Neural crest cell (in vitro differentiated cells): ENCODE data around the gene VIM. TPM values are rescaled to one million over a fixed set of nuclear protein-coding genes. Genes with fewer than 3 reads are reported as not detected.
A peak's percentile ranks its signal among the peaks of the same experiment; 100 is the strongest.

ENCODE experiments used
- DNase-seq: peaks from one replicate; pipeline ENCODE4 v3.0.0; 2021; ENCODE audit warnings: low read depth, mixed read lengths, low spot score
- H3K27ac Mint-ChIP-seq: one replicate; pipeline ENCODE4 v1.8.0; 2021; ENCODE audit warnings: mild to moderate bottlenecking, mixed read lengths; ENCODE audit not compliant: unreplicated experiment
- H3K27me3 Mint-ChIP-seq: 2 replicates; pipeline ENCODE4 v1.8.0; 2021; ENCODE audit warnings: low read depth, mild to moderate bottlenecking, mixed read lengths
- H3K36me3 Mint-ChIP-seq: 2 replicates; pipeline ENCODE4 v1.8.0; 2021; ENCODE audit warnings: low read depth, mild to moderate bottlenecking, mixed read lengths
- H3K4me1 Mint-ChIP-seq: 2 replicates; pipeline ENCODE4 v1.8.0; 2021; ENCODE audit warnings: mixed read lengths
- H3K4me3 Mint-ChIP-seq: one replicate; pipeline ENCODE4 v1.8.0; 2021; ENCODE audit warnings: mild to moderate bottlenecking, mixed read lengths
- H3K9me3 Mint-ChIP-seq: 2 replicates; pipeline ENCODE4 v1.8.0; 2021; ENCODE audit warnings: mixed read lengths
- CTCF ChIP-seq: fragments of 200-600 bp; sonication (generic); conservative IDR thresholded peaks from 2 replicates; pipeline ENCODE4 v1.5.0; 2021; ENCODE audit warnings: antibody characterized with exemption, mild to moderate bottlenecking
- total RNA-seq: library from RNA; stranded (reverse); gene quantifications from 2 replicates; pipeline ENCODE4 v1.2.1, GENCODE V29; 2021

VIM gene
- total RNA-seq, 1 donor from 2014 or later: 1,786 TPM

- no peaks in the 10 kb centered on the region for H3K27me3 Mint-ChIP-seq
- H3K4me3 Mint-ChIP-seq: no peak overlapping the region
- no peaks in the 10 kb centered on the region for H3K9me3 Mint-ChIP-seq
- TF ChIP-seq CTCF: no peak
- no peak for DNase-seq
- H3K36me3 Mint-ChIP-seq: no peaks in the 10 kb centered on the region
- no peak overlapping the region for H3K27ac Mint-ChIP-seq
- H3K4me1 Mint-ChIP-seq: peaks cover 14% of the 10 kb centered on the region
Observed at GRCh38 chr10:17209881-17210280, 18.2 kb upstream of the VIM start.

- no peak for DNase-seq
- H3K4me1 Mint-ChIP-seq: peaks cover 16% of the 10 kb centered on the region
Observed at GRCh38 chr10:17210361-17210760, 17.7 kb upstream of the VIM start.

GRCh38 chr10:17212802-17213221 is 15.2 kb upstream of the VIM start:
- no peak for DNase-seq
- no peaks in the 10 kb centered on the region for H3K27me3 Mint-ChIP-seq
- no peaks in the 10 kb centered on the region for H3K36me3 Mint-ChIP-seq
- H3K27ac Mint-ChIP-seq: peak overlapping the region; percentile 93
- no peak overlapping the region for H3K4me3 Mint-ChIP-seq
- TF ChIP-seq CTCF: no peak
- H3K9me3 Mint-ChIP-seq: no peaks in the 10 kb centered on the region
- H3K4me1 Mint-ChIP-seq: peaks cover 17% of the 10 kb centered on the region

More at GRCh38 chr10:17210361-17210760, 17.7 kb upstream of the VIM start:
- Mint-ChIP-seq H3K36me3 (no peaks in the 10 kb centered on the region), H3K4me3 (no peak overlapping the region), H3K9me3 (no peaks in the 10 kb centered on the region), H3K27ac (no peak overlapping the region), H3K27me3 (no peaks in the 10 kb centered on the region)
- TF ChIP-seq CTCF: no peak

- no peak for DNase-seq
- no peaks in the 10 kb centered on the region for H3K27me3 Mint-ChIP-seq
Observed at GRCh38 chr10:17213646-17214349, 14.2 kb upstream of the VIM start.

GRCh38 chr10:17214526-17214925 is 13.5 kb upstream of the VIM start:
- H3K36me3 Mint-ChIP-seq: no peaks in the 10 kb centered on the region
- H3K4me3 Mint-ChIP-seq: no peak overlapping the region
- TF ChIP-seq CTCF: no peak
- H3K9me3 Mint-ChIP-seq: no peaks in the 10 kb centered on the region
- H3K27me3 Mint-ChIP-seq: no peaks in the 10 kb centered on the region
- DNase-seq: no peak
- H3K4me1 Mint-ChIP-seq: peaks cover 23% of the 10 kb centered on the region
- H3K27ac Mint-ChIP-seq: no peak overlapping the region

More at GRCh38 chr10:17213646-17214349, 14.2 kb upstream of the VIM start:
- Mint-ChIP-seq H3K4me3 (no peak overlapping the region), H3K36me3 (no peaks in the 10 kb centered on the region), H3K9me3 (no peaks in the 10 kb centered on the region), H3K27ac (no peak overlapping the region), H3K4me1 (peaks cover 17% of the 10 kb centered on the region)
- no peak for TF ChIP-seq CTCF
